Measurements from ENCODE around the gene GLMP. TPM values are rescaled to one million over a fixed set of nuclear protein-coding genes. Genes with fewer than 3 reads are reported as not detected.

GLMP gene
- polyA plus RNA-seq, 1 experiment, result 41.1 TPM

- CTCF ChIA-PET, result interaction anchor here (0.9 to 2.9 kb wide), 3 partner anchors 9 to 30 kb away, joined by 3 to 8 read pairs (median 3); no protein-coding TSS in a partner anchor
- no peaks in the 10 kb centered on the region for H3K27me3 ChIP-seq (ENCODE audit: control insufficient read depth, insufficient read depth, low read length)
Observed at GRCh38 chr1:156303241-156303640, 7.8 kb upstream of the GLMP start.

GRCh38 chr1:156298852-156299357, 3.4 kb upstream of the GLMP start, which contains the start of gene VHLL:
Gene VHLL, minus strand, starts transcription at chr1:156299307. Its CDS starts 118 bp downstream, at chr1:156299189.
- no peak within 1 kb of the TSS for H3K4me3 ChIP-seq (ENCODE audit: low read depth, low read length)
- TF ChIP-seq, protein P1, sequence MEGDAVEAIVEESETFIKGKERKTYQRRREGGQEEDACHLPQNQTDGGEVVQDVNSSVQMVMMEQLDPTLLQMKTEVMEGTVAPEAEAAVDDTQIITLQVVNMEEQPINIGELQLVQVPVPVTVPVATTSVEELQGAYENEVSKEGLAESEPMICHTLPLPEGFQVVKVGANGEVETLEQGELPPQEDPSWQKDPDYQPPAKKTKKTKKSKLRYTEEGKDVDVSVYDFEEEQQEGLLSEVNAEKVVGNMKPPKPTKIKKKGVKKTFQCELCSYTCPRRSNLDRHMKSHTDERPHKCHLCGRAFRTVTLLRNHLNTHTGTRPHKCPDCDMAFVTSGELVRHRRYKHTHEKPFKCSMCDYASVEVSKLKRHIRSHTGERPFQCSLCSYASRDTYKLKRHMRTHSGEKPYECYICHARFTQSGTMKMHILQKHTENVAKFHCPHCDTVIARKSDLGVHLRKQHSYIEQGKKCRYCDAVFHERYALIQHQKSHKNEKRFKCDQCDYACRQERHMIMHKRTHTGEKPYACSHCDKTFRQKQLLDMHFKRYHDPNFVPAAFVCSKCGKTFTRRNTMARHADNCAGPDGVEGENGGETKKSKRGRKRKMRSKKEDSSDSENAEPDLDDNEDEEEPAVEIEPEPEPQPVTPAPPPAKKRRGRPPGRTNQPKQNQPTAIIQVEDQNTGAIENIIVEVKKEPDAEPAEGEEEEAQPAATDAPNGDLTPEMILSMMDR (IDR thresholded peaks at IDR 0.05; ENCODE audit: insufficient read depth, low read depth, low read length), result no peak
- DNase-seq (ENCODE audit: low read depth), result no peak
- CTCF ChIA-PET, result interaction anchor here (0.5 to 1.0 kb wide), 3 partner anchors 20 to 86 kb away, joined by 3 to 4 read pairs (median 3); no protein-coding TSS in a partner anchor
- H3K27me3 ChIP-seq (ENCODE audit: control insufficient read depth, insufficient read depth, low read length), result no peaks in the 10 kb centered on the region
- POLR2A ChIA-PET, result no interaction called here
- H3K36me3 ChIP-seq (ENCODE audit: control insufficient read depth, insufficient read depth, low read length), result 0 out of 2 replicates have a peak, but pooled peaks cover under 1% of the 10 kb centered on the region

More at GRCh38 chr1:156303241-156303640, 7.8 kb upstream of the GLMP start:
- TF ChIP-seq, protein P1 (IDR thresholded peaks at IDR 0.05; ENCODE audit: insufficient read depth, low read depth, low read length), result no peak
- Histone ChIP-seq H3K4me3 (ENCODE audit: low read depth, low read length) (no peak overlapping the region), H3K36me3 (ENCODE audit: control insufficient read depth, insufficient read depth, low read length) (no peaks in the 10 kb centered on the region)
- POLR2A ChIA-PET, result no interaction called here
- no peak for DNase-seq (ENCODE audit: low read depth)

DNA sequence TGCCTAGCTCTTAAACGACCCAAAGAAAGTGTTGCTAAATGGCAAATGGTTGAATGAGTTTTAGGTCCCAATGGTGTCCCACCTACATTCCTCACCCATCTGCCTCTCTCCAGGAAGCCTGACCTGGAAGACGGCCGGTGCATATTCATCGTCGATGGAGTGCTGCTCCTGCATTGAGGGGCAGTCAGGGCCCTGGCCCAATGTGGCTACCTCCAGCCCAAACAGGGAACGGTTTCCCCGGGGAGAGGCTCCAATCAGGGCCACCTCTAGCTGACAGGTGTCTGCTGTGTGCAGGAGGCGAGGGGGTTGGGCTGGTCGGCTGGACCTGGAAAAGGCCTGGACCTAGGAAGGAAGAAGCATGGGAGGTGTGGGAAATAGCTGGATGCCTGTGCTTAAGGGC, 1.6 kb downstream of the GLMP start:
- Histone ChIP-seq H3K4me3 (ENCODE audit: low read depth, low read length) (no peak overlapping the region), H3K36me3 (ENCODE audit: control insufficient read depth, insufficient read depth, low read length) (peaks cover 4% of the 10 kb centered on the region; the same call in 1 of the 2 replicates), H3K27me3 (ENCODE audit: control insufficient read depth, insufficient read depth, low read length) (no peaks in the 10 kb centered on the region)
- DNase-seq (ENCODE audit: low read depth), result no peak
- POLR2A ChIA-PET, result no interaction called here
- TF ChIP-seq, protein P1 (IDR thresholded peaks at IDR 0.05; ENCODE audit: insufficient read depth, low read depth, low read length), result no peak
- CTCF ChIA-PET, result no interaction called here

DNA sequence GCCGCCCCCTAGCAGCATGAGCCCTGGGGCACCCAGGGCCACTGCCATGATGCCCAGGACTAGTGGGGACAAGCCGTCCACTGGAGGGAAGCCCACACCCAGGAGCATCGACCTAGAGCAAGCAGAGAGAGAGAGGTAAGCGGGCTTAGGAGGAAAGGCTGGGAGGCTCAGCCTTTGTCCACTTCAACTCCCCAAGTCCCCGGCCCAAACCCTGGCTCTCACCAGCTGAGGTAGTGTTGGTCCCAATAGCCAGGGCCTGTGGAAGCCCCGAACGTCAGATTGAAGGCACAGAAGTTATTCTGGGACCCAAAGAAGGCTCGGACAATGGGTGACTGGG, 2.4 kb downstream of the GLMP start:
- peaks cover 4% of the 10 kb centered on the region; the same call in 1 of the 2 replicates for H3K36me3 ChIP-seq (ENCODE audit: control insufficient read depth, insufficient read depth, low read length)
- no peak overlapping the region for H3K4me3 ChIP-seq (ENCODE audit: low read depth, low read length)
- ChIA-PET POLR2A (no interaction called here), CTCF (no interaction called here)
- TF ChIP-seq, protein P1 (IDR thresholded peaks at IDR 0.05; ENCODE audit: insufficient read depth, low read depth, low read length), result no peak
- no peaks in the 10 kb centered on the region for H3K27me3 ChIP-seq (ENCODE audit: control insufficient read depth, insufficient read depth, low read length)
- DNase-seq (ENCODE audit: low read depth), result no peak

DNA sequence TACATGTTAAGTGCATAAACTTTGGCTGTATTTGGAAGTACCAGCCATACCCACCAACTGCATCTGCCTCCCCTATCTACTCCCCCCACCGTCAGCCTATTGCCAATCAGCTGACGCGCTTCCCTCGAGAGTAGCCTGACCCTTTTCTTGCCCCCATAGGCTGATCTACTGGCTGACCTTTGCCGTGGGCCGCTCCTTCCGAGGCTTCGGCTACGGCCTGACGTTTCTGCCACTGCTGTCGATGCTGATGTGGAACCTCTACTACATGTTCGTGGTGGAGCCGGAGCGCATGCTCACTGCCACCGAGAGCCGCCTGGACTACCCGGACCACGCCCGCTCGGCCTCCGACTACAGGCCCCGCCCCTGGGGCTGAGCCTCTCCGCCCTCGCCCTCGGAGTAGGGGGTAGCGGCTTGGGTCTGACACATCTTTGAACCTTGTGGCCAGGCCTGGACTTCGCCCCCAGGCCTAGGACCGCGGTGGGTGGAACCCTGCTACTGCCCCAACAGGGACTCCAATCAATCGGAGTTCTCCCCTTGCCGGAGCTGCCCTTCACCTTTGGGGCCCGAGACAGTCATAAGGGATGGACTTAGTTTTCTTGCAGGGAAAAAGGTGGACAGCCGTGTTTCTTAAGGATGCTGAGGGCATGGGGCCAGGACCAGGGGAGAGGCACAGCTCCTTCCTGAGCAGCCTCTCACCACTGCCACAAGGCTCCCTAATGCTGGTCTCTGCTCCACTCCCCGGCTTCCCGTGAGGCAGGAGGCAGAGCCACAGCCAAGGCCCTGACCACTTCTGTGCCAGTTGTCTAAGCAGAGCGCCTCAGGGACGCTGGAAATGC, 4.0 kb downstream of the GLMP start:
- CTCF ChIA-PET, result interaction anchor here (1.0 kb wide), 1 partner anchor 9 kb away, joined by 3 read pairs; the partner anchor contains the start of gene SMG5
- peak overlapping the region; percentile 50 for H3K4me3 ChIP-seq (ENCODE audit: low read depth, low read length)
- H3K27me3 ChIP-seq (ENCODE audit: control insufficient read depth, insufficient read depth, low read length), result no peaks in the 10 kb centered on the region
- peaks cover 4% of the 10 kb centered on the region; the same call in 1 of the 2 replicates for H3K36me3 ChIP-seq (ENCODE audit: control insufficient read depth, insufficient read depth, low read length)
- TF ChIP-seq, protein P1 (IDR thresholded peaks at IDR 0.05; ENCODE audit: insufficient read depth, low read depth, low read length), result no peak
- POLR2A ChIA-PET, result no interaction called here
- DNase-seq (ENCODE audit: low read depth), result peak; percentile 37

All from BJ (cell line).